ENCODE measurements around the gene NLRP12.
"Not testable (repeated sequence)": the region's sequence is repeated elsewhere in the genome, so short reads cannot be mapped to it uniquely, and the experiment has no call there.

- not testable (repeated sequence) for TF ChIP-seq CTCF, POLR2A (IDR thresholded peaks at IDR 0.05)
Observed at GRCh38 chr19:53832861-53833260, 8.7 kb upstream of the NLRP12 start.

Data from adrenal gland (tissue), 5 donors.